ENCODE data around the gene CACNA1E.

DNA sequence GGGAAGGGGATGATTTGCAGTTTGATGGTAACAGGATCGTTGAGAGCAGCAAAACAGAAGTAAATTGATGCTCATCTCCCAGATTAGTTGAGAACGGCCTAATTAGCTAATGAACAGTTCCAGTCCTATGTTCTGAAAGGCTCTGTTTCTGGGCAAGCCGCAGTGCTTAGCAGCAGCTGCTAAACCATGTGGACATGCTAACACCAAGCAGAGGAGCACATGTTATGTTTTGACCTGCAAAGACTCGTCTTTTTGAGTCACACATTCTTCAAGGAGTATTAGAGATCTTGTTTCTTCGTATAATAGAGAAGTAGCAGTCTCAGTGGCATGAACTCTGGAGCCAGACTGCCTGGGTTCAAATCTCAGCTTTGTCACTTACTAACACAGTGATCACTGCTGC, 58.1 kb downstream of the CACNA1E start:
- TF ChIP-seq CTCF (conservative IDR thresholded peaks at IDR 0.05; ENCODE audit: low read length) (no peak), EZH2phosphoT487 (IDR thresholded peaks at IDR 0.05; ENCODE audit: borderline replicate concordance) (no peak)

All from Loucy (cell line).